Measurements from ENCODE around the gene BICDL2.
"Not testable (repeated sequence)": the region's sequence is repeated elsewhere in the genome, so short reads cannot be mapped to it uniquely, and the experiment has no call there.

The BICDL2 gene

GRCh38 chr16:3062553-3062952 lies 25.8 kb upstream of the BICDL2 start:
- peaks cover 5% of the 10 kb centered on the region for H3K4me1 ChIP-seq (ENCODE audit: control insufficient read depth, low read depth, low read length)

GRCh38 chr16:3060339-3061127 lies 23.8 kb upstream of the BICDL2 start:
- no peak overlapping the region for H3K27ac ChIP-seq (ENCODE audit: low read length)
- no peaks in the 10 kb centered on the region for H3K9me3 ChIP-seq (ENCODE audit: control insufficient read depth, low read depth, low read length)
- H3K4me3 ChIP-seq (ENCODE audit: low read length), result no peak overlapping the region
- no peaks in the 10 kb centered on the region for H3K36me3 ChIP-seq (ENCODE audit: control insufficient read depth, low read depth, low read length)
- H3K9ac ChIP-seq (ENCODE audit: low read length), result no peak overlapping the region
- H3K4me1 ChIP-seq (ENCODE audit: control insufficient read depth, low read depth, low read length), result peaks cover 7% of the 10 kb centered on the region
- H3K27me3 ChIP-seq (ENCODE audit: control insufficient read depth, insufficient read depth, low read length), result peaks cover 8% of the 10 kb centered on the region

More at GRCh38 chr16:3062553-3062952, 25.8 kb upstream of the BICDL2 start:
- Histone ChIP-seq H3K27ac (ENCODE audit: low read length) (no peak overlapping the region), H3K36me3 (ENCODE audit: control insufficient read depth, low read depth, low read length) (no peaks in the 10 kb centered on the region), H3K4me3 (ENCODE audit: low read length) (no peak overlapping the region), H3K27me3 (ENCODE audit: control insufficient read depth, insufficient read depth, low read length) (peaks cover 6% of the 10 kb centered on the region), H3K9ac (ENCODE audit: low read length) (no peak overlapping the region), H3K9me3 (ENCODE audit: control insufficient read depth, low read depth, low read length) (no peaks in the 10 kb centered on the region)

GRCh38 chr16:3059723-3060242 lies 23.0 kb upstream of the BICDL2 start:
- Histone ChIP-seq H3K9me3 (ENCODE audit: control insufficient read depth, low read depth, low read length) (no peaks in the 10 kb centered on the region), H3K36me3 (ENCODE audit: control insufficient read depth, low read depth, low read length) (no peaks in the 10 kb centered on the region), H3K27me3 (ENCODE audit: control insufficient read depth, insufficient read depth, low read length) (peaks cover 8% of the 10 kb centered on the region), H3K27ac (ENCODE audit: low read length) (no peak overlapping the region), H3K4me3 (ENCODE audit: low read length) (peak overlapping the region; percentile 53), H3K9ac (ENCODE audit: low read length) (no peak overlapping the region), H3K4me1 (ENCODE audit: control insufficient read depth, low read depth, low read length) (peaks cover 9% of the 10 kb centered on the region)

- peaks cover 9% of the 10 kb centered on the region for H3K4me1 ChIP-seq (ENCODE audit: control insufficient read depth, low read depth, low read length)
- no peaks in the 10 kb centered on the region for H3K36me3 ChIP-seq (ENCODE audit: control insufficient read depth, low read depth, low read length)
- H3K4me3 ChIP-seq (ENCODE audit: low read length), result peak overlapping the region; percentile 69
- H3K27me3 ChIP-seq (ENCODE audit: control insufficient read depth, insufficient read depth, low read length), result peaks cover 8% of the 10 kb centered on the region
- H3K27ac ChIP-seq (ENCODE audit: low read length), result no peak overlapping the region
- H3K9me3 ChIP-seq (ENCODE audit: control insufficient read depth, low read depth, low read length), result no peaks in the 10 kb centered on the region
- peak overlapping the region; percentile 54 for H3K9ac ChIP-seq (ENCODE audit: low read length)
These were observed 22.4 kb upstream of the BICDL2 start for GRCh38 chr16:3059041-3059722.

- Histone ChIP-seq H3K27ac (ENCODE audit: low read length) (no peak overlapping the region), H3K4me1 (ENCODE audit: control insufficient read depth, low read depth, low read length) (peaks cover 4% of the 10 kb centered on the region)
These were observed 21.6 kb upstream of the BICDL2 start for GRCh38 chr16:3058139-3059030.

GRCh38 chr16:3057181-3058138 lies 20.7 kb upstream of the BICDL2 start:
- Histone ChIP-seq H3K4me3 (ENCODE audit: low read length) (peak overlapping the region; percentile 69), H3K36me3 (ENCODE audit: control insufficient read depth, low read depth, low read length) (no peaks in the 10 kb centered on the region)

More at GRCh38 chr16:3058139-3059030, 21.6 kb upstream of the BICDL2 start:
- peaks cover 8% of the 10 kb centered on the region for H3K27me3 ChIP-seq (ENCODE audit: control insufficient read depth, insufficient read depth, low read length)
- peak overlapping the region; percentile 54 for H3K9ac ChIP-seq (ENCODE audit: low read length)
- H3K9me3 ChIP-seq (ENCODE audit: control insufficient read depth, low read depth, low read length), result no peaks in the 10 kb centered on the region
- H3K36me3 ChIP-seq (ENCODE audit: control insufficient read depth, low read depth, low read length), result no peaks in the 10 kb centered on the region
- H3K4me3 ChIP-seq (ENCODE audit: low read length), result peak overlapping the region; percentile 69

GRCh38 chr16:3056336-3057180 lies 19.8 kb upstream of the BICDL2 start:
- H3K27me3 ChIP-seq (ENCODE audit: control insufficient read depth, insufficient read depth, low read length), result peaks cover 8% of the 10 kb centered on the region
- peaks cover 4% of the 10 kb centered on the region for H3K4me1 ChIP-seq (ENCODE audit: control insufficient read depth, low read depth, low read length)
- no peak overlapping the region for H3K4me3 ChIP-seq (ENCODE audit: low read length)
- H3K36me3 ChIP-seq (ENCODE audit: control insufficient read depth, low read depth, low read length), result no peaks in the 10 kb centered on the region
- no peak overlapping the region for H3K27ac ChIP-seq (ENCODE audit: low read length)
- no peaks in the 10 kb centered on the region for H3K9me3 ChIP-seq (ENCODE audit: control insufficient read depth, low read depth, low read length)
- no peak overlapping the region for H3K9ac ChIP-seq (ENCODE audit: low read length)

More at GRCh38 chr16:3057181-3058138, 20.7 kb upstream of the BICDL2 start:
- no peaks in the 10 kb centered on the region for H3K9me3 ChIP-seq (ENCODE audit: control insufficient read depth, low read depth, low read length)
- H3K9ac ChIP-seq (ENCODE audit: low read length), result no peak overlapping the region
- peaks cover 8% of the 10 kb centered on the region for H3K27me3 ChIP-seq (ENCODE audit: control insufficient read depth, insufficient read depth, low read length)
- H3K27ac ChIP-seq (ENCODE audit: low read length), result no peak overlapping the region
- H3K4me1 ChIP-seq (ENCODE audit: control insufficient read depth, low read depth, low read length), result peaks cover 4% of the 10 kb centered on the region

GRCh38 chr16:3055734-3056115 lies 19.0 kb upstream of the BICDL2 start:
- H3K9me3 ChIP-seq (ENCODE audit: control insufficient read depth, low read depth, low read length); H3K27me3 ChIP-seq (ENCODE audit: control insufficient read depth, insufficient read depth, low read length); H3K27ac ChIP-seq (ENCODE audit: low read length); H3K9ac ChIP-seq (ENCODE audit: low read length); H3K4me3 ChIP-seq (ENCODE audit: low read length); H3K36me3 ChIP-seq (ENCODE audit: control insufficient read depth, low read depth, low read length); H3K4me1 ChIP-seq (ENCODE audit: control insufficient read depth, low read depth, low read length): not testable (repeated sequence)

GRCh38 chr16:3054965-3055733 lies 18.4 kb upstream of the BICDL2 start:
- peaks cover 4% of the 10 kb centered on the region for H3K4me1 ChIP-seq (ENCODE audit: control insufficient read depth, low read depth, low read length)
- H3K9me3 ChIP-seq (ENCODE audit: control insufficient read depth, low read depth, low read length), result no peaks in the 10 kb centered on the region
- H3K27me3 ChIP-seq (ENCODE audit: control insufficient read depth, insufficient read depth, low read length), result peaks cover 8% of the 10 kb centered on the region
- H3K9ac ChIP-seq (ENCODE audit: low read length), result no peak overlapping the region
- H3K27ac ChIP-seq (ENCODE audit: low read length), result no peak overlapping the region
- no peaks in the 10 kb centered on the region for H3K36me3 ChIP-seq (ENCODE audit: control insufficient read depth, low read depth, low read length)
- no peak overlapping the region for H3K4me3 ChIP-seq (ENCODE audit: low read length)

All from iPS-18a (cell line).